Panc1 (cell line): Measurements from ENCODE around the gene MT4.

Experiments
- CTCF ChIP-seq: fragments of 450-650 bp; IDR thresholded peaks from 2 replicates; pipeline ENCODE4 v1.5.1; 2017; ENCODE audit warnings: mild to moderate bottlenecking
- POLR2AphosphoS5 ChIP-seq: IDR thresholded peaks from 2 replicates; pipeline ENCODE4 v1.6.1; 2012; ENCODE audit warnings: mild to moderate bottlenecking, low read depth, low read length, moderate library complexity
- TCF7L2 ChIP-seq: IDR thresholded peaks from 2 replicates; pipeline ENCODE4 v1.6.1; 2011; ENCODE audit warnings: mild to moderate bottlenecking, low read depth, low read length, inconsistent platforms

DNA sequence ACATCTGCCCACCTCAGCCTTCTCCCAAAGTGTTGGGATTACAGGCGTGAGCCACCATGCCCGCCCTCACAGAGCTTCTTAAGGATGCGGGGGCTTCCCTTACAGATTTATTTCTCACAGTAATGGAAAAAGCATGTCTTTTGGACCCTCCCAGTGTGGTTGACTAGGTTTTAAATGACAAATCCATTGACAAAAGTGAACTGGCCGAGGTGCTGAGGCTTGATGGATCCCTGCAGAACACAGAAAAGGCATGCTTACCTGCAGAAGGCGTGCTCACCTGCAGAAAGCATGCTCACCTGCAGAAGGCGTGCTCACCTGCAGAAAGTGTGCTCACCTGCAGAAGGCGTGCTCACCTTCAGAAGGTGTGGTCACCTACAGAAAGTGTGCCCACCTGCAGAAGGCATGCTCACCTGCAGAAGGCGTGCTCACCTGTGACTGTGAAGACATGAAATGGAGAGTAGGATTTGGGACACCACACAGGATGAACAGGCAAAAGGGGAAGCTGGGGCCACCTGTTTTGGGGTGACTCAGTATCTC lies 30.0 kb upstream of the MT4 start:
- TF ChIP-seq CTCF, result no peak
- no peak for TF ChIP-seq POLR2AphosphoS5
- TF ChIP-seq TCF7L2, result no peak
